Glutamatergic neuron (in vitro differentiated cells): Measurements from ENCODE around the gene DCAF15. TPM values are rescaled to one million over a fixed set of nuclear protein-coding genes. Genes with fewer than 3 reads are reported as not detected.
"Not testable (repeated sequence)": the region's sequence is repeated elsewhere in the genome, so short reads cannot be mapped to it uniquely, and the experiment has no call there.

ENCODE experiments used
- DNase-seq: peaks from one replicate; pipeline ENCODE4 v3.0.0; 2022
- H3K27ac Mint-ChIP-seq: one replicate; pipeline ENCODE4 v1.8.0; 2020; ENCODE audit warnings: mild to moderate bottlenecking, mixed read lengths, inconsistent platforms; ENCODE audit not compliant: unreplicated experiment
- H3K27me3 Mint-ChIP-seq: one replicate; pipeline ENCODE4 v1.8.0; 2020; ENCODE audit warnings: mild to moderate bottlenecking, moderate library complexity, mixed read lengths, inconsistent platforms; ENCODE audit not compliant: unreplicated experiment
- H3K36me3 Mint-ChIP-seq: one replicate; pipeline ENCODE4 v1.8.0; 2020; ENCODE audit warnings: mild to moderate bottlenecking, mixed read lengths, inconsistent platforms; ENCODE audit not compliant: unreplicated experiment
- H3K4me1 Mint-ChIP-seq: one replicate; pipeline ENCODE4 v1.8.0; 2020; ENCODE audit warnings: mild to moderate bottlenecking, low read depth, mixed read lengths, inconsistent platforms; ENCODE audit not compliant: unreplicated experiment
- H3K4me3 Mint-ChIP-seq: one replicate; pipeline ENCODE4 v1.8.0; 2020; ENCODE audit warnings: mild to moderate bottlenecking, mixed read lengths, inconsistent platforms; ENCODE audit not compliant: unreplicated experiment
- H3K9me3 Mint-ChIP-seq: one replicate; pipeline ENCODE4 v1.8.0; 2020; ENCODE audit warnings: mild to moderate bottlenecking, moderate library complexity, mixed read lengths, inconsistent platforms; ENCODE audit not compliant: unreplicated experiment
- CTCF ChIP-seq: fragments of 200-600 bp; sonication (generic); IDR thresholded peaks from one replicate; pipeline ENCODE4 v1.5.0; 2021; ENCODE audit not compliant: partially characterized antibody, unreplicated experiment
- total RNA-seq: library from RNA; stranded (reverse); fragmentation: NEBNext Ultra II Directional; extraction: Animal tissue kit (Norgen Biotek cat#: 25700); gene quantifications from one replicate; pipeline ENCODE4 v1.2.1, GENCODE V29; 2021; ENCODE audit not compliant: unreplicated experiment

The DCAF15 gene
- total RNA-seq, 1 donor from 2014 or later: 84.4 TPM

- DNase-seq: peak; percentile 45
These were observed 11.3 kb downstream of the DCAF15 start for GRCh38 chr19:13963603-13964105.

GRCh38 chr19:13964776-13965175 is 12.5 kb downstream of the DCAF15 start:
- TF ChIP-seq CTCF: no peak
- peaks cover 5% of the 10 kb centered on the region for H3K27me3 Mint-ChIP-seq
- no peak overlapping the region for H3K4me3 Mint-ChIP-seq
- peaks cover 5% of the 10 kb centered on the region for H3K9me3 Mint-ChIP-seq
- peaks cover 2% of the 10 kb centered on the region for H3K4me1 Mint-ChIP-seq
- H3K27ac Mint-ChIP-seq: no peak overlapping the region
- no peak for DNase-seq
- peaks cover 3% of the 10 kb centered on the region for H3K36me3 Mint-ChIP-seq

More at GRCh38 chr19:13963603-13964105, 11.3 kb downstream of the DCAF15 start:
- Mint-ChIP-seq H3K36me3 (no peaks in the 10 kb centered on the region), H3K27ac (no peak overlapping the region), H3K4me3 (no peak overlapping the region), H3K27me3 (peaks cover 7% of the 10 kb centered on the region), H3K9me3 (peaks cover 4% of the 10 kb centered on the region), H3K4me1 (peaks cover 3% of the 10 kb centered on the region)
- no peak for TF ChIP-seq CTCF

GRCh38 chr19:13965377-13965896 is 13.1 kb downstream of the DCAF15 start:
- H3K4me1 Mint-ChIP-seq: peaks cover 2% of the 10 kb centered on the region
- no peak overlapping the region for H3K4me3 Mint-ChIP-seq
- peaks cover 5% of the 10 kb centered on the region for H3K9me3 Mint-ChIP-seq
- H3K36me3 Mint-ChIP-seq: peaks cover 3% of the 10 kb centered on the region
- no peak overlapping the region for H3K27ac Mint-ChIP-seq
- TF ChIP-seq CTCF: no peak
- H3K27me3 Mint-ChIP-seq: peaks cover 5% of the 10 kb centered on the region
- DNase-seq: no peak

GRCh38 chr19:13965926-13966683 is 13.8 kb downstream of the DCAF15 start:
- TF ChIP-seq CTCF: no peak
- no peak overlapping the region for H3K4me3 Mint-ChIP-seq
- peaks cover 5% of the 10 kb centered on the region for H3K27me3 Mint-ChIP-seq
- DNase-seq: no peak
- H3K27ac Mint-ChIP-seq: no peak overlapping the region
- peaks cover 5% of the 10 kb centered on the region for H3K9me3 Mint-ChIP-seq
- peaks cover 2% of the 10 kb centered on the region for H3K4me1 Mint-ChIP-seq
- H3K36me3 Mint-ChIP-seq: peaks cover 3% of the 10 kb centered on the region

GRCh38 chr19:13966684-13967128 is 14.4 kb downstream of the DCAF15 start:
- no peak overlapping the region for H3K27ac Mint-ChIP-seq
- peaks cover 3% of the 10 kb centered on the region for H3K36me3 Mint-ChIP-seq
- H3K4me1 Mint-ChIP-seq: peaks cover under 1% of the 10 kb centered on the region
- no peak for TF ChIP-seq CTCF
- no peak for DNase-seq
- no peak overlapping the region for H3K4me3 Mint-ChIP-seq
- H3K27me3 Mint-ChIP-seq: peaks cover 2% of the 10 kb centered on the region
- H3K9me3 Mint-ChIP-seq: peaks cover 3% of the 10 kb centered on the region

- not testable (repeated sequence) for H3K27me3 Mint-ChIP-seq, H3K9me3 Mint-ChIP-seq, H3K27ac Mint-ChIP-seq, H3K36me3 Mint-ChIP-seq, DNase-seq, H3K4me1 Mint-ChIP-seq, H3K4me3 Mint-ChIP-seq
These were observed 14.9 kb downstream of the DCAF15 start for GRCh38 chr19:13967206-13967605.
